ENCODE data around the gene INCENP.

DNA sequence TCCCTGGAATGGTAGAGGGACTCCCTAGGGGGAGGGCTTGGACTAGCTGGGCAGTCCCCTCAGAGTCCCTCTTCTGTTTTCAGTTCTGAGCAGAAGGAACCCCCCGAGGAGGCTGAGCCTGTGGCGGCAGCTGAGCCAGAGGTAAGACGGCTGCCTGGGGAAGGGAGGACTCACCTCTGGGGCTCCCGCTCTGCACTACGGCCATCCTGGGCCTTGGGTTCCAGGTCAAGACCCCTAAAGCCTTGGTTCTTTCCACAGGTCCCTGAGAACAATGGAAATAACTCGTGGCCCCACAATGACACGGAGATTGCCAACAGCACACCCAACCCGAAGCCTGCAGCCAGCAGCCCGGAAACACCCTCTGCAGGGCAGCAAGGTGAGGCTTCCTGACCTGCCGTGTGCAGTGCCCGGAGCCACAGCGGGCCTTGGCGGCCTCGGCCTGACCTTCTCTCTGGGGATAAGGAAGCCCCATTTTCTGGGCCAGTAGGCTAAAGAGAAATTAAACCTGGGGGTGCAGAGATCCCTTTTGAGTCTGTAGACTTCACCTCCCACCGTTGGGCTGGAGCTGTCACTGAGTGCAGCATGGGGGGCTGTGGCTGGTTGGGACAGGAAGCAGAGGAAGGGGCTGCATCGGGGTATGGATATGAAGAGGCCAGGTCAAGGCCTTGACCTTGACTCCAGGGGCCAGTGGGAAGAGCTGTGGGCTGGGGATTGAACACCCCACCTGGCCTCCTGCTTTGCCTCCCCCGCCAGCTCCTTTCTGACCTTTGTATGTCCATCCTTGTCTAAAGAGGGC is 15.0 kb downstream of the INCENP start:
- TF ChIP-seq, protein P1, sequence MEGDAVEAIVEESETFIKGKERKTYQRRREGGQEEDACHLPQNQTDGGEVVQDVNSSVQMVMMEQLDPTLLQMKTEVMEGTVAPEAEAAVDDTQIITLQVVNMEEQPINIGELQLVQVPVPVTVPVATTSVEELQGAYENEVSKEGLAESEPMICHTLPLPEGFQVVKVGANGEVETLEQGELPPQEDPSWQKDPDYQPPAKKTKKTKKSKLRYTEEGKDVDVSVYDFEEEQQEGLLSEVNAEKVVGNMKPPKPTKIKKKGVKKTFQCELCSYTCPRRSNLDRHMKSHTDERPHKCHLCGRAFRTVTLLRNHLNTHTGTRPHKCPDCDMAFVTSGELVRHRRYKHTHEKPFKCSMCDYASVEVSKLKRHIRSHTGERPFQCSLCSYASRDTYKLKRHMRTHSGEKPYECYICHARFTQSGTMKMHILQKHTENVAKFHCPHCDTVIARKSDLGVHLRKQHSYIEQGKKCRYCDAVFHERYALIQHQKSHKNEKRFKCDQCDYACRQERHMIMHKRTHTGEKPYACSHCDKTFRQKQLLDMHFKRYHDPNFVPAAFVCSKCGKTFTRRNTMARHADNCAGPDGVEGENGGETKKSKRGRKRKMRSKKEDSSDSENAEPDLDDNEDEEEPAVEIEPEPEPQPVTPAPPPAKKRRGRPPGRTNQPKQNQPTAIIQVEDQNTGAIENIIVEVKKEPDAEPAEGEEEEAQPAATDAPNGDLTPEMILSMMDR (conservative IDR thresholded peaks at IDR 0.05; ENCODE audit: low read length) = no peak
- TF ChIP-seq EZH2phosphoT487 (IDR thresholded peaks at IDR 0.05; ENCODE audit: borderline replicate concordance, low read depth, low read length) = no peak

Measured in OCI-LY7 (cell line).